Epithelial cell of esophagus (primary cell): ENCODE measurements around the gene GCKR.

Experiments used
- DNase-seq: peaks from one replicate; pipeline ENCODE4 v3.0.0; 2010; ENCODE audit warnings: low read depth
- H3K4me3 ChIP-seq: 2 replicates; pipeline ENCODE4 v1.5.1; 2011; ENCODE audit warnings: mild to moderate bottlenecking, low read length, control low read depth
- CTCF ChIP-seq: IDR thresholded peaks from 2 replicates; pipeline ENCODE4 v1.5.1; 2011; ENCODE audit warnings: low read depth, mild to moderate bottlenecking, low read length, control low read depth, inconsistent platforms; ENCODE audit not compliant: insufficient read depth; ENCODE audit errors: missing control alignments

GCKR gene

DNA sequence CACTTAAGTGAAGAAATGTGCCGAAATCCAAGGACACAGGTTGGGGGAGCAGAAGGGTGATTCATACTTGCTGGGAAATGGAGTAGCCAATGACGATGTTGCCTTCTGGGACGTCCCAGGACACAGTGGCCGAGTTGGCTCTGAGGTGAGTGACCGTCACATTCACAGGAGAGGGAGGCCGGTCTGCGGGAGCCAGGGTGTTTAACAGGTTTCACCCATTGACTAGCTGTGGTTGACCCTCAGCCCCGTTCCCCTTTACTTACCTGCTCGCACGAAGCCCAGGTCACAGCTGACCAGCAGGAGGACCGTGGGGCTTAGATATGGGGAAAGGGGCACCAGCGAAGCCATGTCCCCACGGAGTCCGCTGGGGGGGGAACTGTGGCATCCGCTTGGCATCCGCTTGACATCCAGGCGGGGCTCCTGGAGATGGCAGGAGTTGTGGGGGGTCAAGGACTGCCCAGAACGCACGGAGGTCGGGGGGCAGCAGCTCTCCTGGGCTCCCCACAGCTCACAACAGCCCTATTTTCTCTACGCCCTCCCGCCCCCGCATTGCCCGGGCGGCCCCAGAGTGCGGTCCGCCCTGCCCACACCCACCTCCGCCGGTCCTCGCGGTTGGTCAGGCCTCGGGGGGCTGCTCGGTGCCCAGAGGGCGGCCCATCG, 2.2 kb upstream of the GCKR start:
- DNase-seq: no peak
- peak overlapping the region; percentile 59 for H3K4me3 ChIP-seq
- TF ChIP-seq CTCF: no peak

DNA sequence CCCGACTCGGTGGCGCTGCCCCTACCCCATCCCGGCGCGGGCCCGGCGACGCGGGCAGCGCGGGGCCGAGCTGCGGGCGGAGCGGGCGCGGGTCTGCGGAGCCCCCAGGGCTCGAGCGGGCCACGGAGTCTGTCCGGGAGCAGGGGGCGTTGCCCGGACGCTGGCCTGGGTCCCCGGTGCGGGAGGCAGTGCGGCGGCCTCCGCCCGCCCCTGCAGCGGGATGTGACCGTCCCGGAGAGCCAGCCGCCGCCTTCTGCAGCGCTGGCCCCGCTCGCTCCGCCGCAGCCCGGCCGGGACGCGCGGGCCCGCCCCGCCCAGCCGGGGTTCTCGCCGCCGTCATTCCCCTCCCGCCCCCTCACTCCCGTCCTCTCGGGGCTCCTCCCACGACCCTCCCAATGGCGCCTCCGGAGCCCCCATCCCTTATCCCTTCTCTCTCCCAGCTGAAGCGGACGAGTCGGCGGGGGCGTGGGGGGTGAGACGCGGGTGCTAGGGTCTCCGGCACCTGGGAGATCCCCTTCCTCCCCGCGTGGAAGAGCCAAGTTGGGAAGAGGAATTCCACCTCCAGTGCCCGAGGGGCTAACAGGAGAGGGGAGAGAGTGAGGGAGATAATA, 1.6 kb upstream of the GCKR start, which contains the start of gene FNDC4:
FNDC4 (minus strand) TSS at position 257 of the 611 bp plus-strand sequence. CDS start 521 bp downstream, outside the sequence.
- DNase-seq: peak; percentile 26

GRCh38 chr2:27495840-27496356, 741 bp upstream of the GCKR start:
- DNase-seq: no peak
- no peak for TF ChIP-seq CTCF
- no peak overlapping the region for H3K4me3 ChIP-seq

More for the DNA sequence above, 1.6 kb upstream of the GCKR start, which contains the start of gene FNDC4:
- TF ChIP-seq CTCF: no peak
- peak within 1 kb of the TSS; percentile 59 for H3K4me3 ChIP-seq

- H3K4me3 ChIP-seq: no peak overlapping the region
- no peak for TF ChIP-seq CTCF
- no peak for DNase-seq
Measured at GRCh38 chr2:27497288-27497627, 619 bp downstream of the GCKR start.

DNA sequence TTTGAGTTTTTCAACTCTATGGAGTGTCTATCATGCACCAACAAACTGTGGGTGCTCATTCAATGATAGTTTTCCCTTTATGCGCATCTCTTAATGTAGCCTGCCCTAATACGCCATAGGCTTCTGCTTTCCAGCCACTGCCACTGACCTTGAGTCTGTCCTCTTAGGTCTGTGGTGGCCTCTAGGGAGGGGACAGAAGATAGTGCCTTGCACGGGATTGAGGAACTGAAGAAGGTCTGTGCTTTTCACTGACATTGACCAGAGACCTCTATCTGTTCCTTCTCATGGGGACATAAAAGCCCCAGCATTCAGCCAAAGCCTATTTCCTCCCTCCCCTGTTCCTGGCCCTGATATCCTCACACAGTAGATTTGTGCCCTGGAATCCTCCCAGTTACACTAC, 2.3 kb downstream of the GCKR start:
- no peak for DNase-seq
- TF ChIP-seq CTCF: no peak
- H3K4me3 ChIP-seq: no peak overlapping the region

GRCh38 chr2:27501042-27501441, 4.4 kb downstream of the GCKR start:
- no peak overlapping the region for H3K4me3 ChIP-seq
- peak; percentile 53 for DNase-seq
- TF ChIP-seq CTCF: no peak
